Measurements from ENCODE around the gene ZXDC. TPM values are rescaled to one million over a fixed set of nuclear protein-coding genes. Genes with fewer than 3 reads are reported as not detected.

Gene ZXDC
- polyA plus RNA-seq, 1 donor (not counting 4 experiments of a cell fraction or from before 2014, with no cell fraction given), result 10.7 TPM

DNA sequence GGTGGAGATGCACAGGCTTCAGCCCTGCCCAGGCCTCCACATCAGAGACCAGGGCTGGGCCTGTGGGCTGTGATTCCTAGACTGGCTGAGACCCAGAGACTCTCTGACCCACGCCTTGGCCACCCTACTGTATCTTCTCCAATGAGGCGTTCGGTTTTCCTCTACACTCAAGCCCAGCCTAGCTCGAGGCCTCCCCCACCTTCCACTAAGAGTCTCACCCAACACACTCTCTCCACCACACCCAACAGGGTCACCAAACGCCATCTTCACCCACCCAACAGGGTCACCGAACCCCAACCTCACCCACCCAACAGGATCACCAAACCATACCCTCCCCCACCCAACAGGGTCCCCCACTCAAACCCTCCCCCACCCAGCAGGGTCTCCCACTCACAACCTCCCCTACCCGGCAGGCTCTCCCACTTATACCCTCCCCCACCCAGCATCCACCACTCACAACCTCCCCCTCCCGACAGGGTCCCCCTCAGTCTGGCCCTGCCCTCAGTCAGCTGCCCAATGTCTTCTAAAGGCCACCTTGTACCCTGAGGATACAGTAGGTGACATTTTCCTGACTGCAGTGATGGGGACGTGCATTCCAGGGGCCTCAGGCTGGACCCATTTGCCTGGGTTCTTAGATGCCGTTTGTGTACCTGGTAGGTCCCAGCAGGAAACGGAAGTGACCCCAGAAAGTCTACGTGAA is 60.6 kb downstream of the ZXDC start:
- Histone ChIP-seq H3K9me3 (ENCODE audit: control insufficient read depth, low read depth, low read length) (no peaks in the 10 kb centered on the region), H3K9ac (ENCODE audit: control insufficient read depth, extremely low read depth, insufficient read depth, low read length) (no peak overlapping the region), H3K36me3 (ENCODE audit: control insufficient read depth in 2 of 2, extremely low read depth in 1 of 2, insufficient read depth in 2 of 2, low read length in 2 of 2) (no peaks in the 10 kb centered on the region), H3K4me2 (ENCODE audit: control insufficient read depth, extremely low read depth, insufficient read depth, low read depth, low read length) (no peak overlapping the region), H3K79me2 (ENCODE audit: control insufficient read depth, insufficient read depth, low read length) (no peaks in the 10 kb centered on the region), H2AFZ (ENCODE audit: control insufficient read depth, low read length) (no peak overlapping the region), H3K27me3 (ENCODE audit: control insufficient read depth, extremely low read depth, insufficient read depth, low read length) (peaks cover 41% of the 10 kb centered on the region), H3K9me1 (ENCODE audit: control insufficient read depth, extremely low read depth, insufficient read depth, low read length) (no peaks in the 10 kb centered on the region), H4K20me1 (ENCODE audit: control insufficient read depth, extremely low read depth, insufficient read depth, low read length) (no peaks in the 10 kb centered on the region), H3K27ac (ENCODE audit: control insufficient read depth, insufficient read depth, low read length) (no peak overlapping the region), H3K4me1 (ENCODE audit: control insufficient read depth, extremely low read depth, insufficient read depth, low read length) (no peaks in the 10 kb centered on the region), H3K4me3 (ENCODE audit: control insufficient read depth in 2 of 3, extremely low read depth in 1 of 3, insufficient read depth in 2 of 3, low read depth in 1 of 3, low read length in 3 of 3) (no peak overlapping the region)
- FAIRE-seq (no peak), DNase-seq (ENCODE audit: low read depth, low spot score) (no peak)
- no peak for TF ChIP-seq EZH2 (IDR thresholded peaks at IDR 0.05; ENCODE audit: low read length)
- TF ChIP-seq, protein P1, sequence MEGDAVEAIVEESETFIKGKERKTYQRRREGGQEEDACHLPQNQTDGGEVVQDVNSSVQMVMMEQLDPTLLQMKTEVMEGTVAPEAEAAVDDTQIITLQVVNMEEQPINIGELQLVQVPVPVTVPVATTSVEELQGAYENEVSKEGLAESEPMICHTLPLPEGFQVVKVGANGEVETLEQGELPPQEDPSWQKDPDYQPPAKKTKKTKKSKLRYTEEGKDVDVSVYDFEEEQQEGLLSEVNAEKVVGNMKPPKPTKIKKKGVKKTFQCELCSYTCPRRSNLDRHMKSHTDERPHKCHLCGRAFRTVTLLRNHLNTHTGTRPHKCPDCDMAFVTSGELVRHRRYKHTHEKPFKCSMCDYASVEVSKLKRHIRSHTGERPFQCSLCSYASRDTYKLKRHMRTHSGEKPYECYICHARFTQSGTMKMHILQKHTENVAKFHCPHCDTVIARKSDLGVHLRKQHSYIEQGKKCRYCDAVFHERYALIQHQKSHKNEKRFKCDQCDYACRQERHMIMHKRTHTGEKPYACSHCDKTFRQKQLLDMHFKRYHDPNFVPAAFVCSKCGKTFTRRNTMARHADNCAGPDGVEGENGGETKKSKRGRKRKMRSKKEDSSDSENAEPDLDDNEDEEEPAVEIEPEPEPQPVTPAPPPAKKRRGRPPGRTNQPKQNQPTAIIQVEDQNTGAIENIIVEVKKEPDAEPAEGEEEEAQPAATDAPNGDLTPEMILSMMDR (optimal IDR thresholded peaks at IDR 0.05 in 1 of 3, IDR thresholded peaks at IDR 0.05 in 1 of 3, conservative IDR thresholded peaks at IDR 0.05 in 1 of 3; ENCODE audit: extremely low read depth in 1 of 3, insufficient read depth in 2 of 3, low read length in 3 of 3), result no peak
- dilution Hi-C loops (cut with MboI; ENCODE audit: extremely low pct_ligation_motif_present, low sequenced_read_pairs), result no loop called here

DNA sequence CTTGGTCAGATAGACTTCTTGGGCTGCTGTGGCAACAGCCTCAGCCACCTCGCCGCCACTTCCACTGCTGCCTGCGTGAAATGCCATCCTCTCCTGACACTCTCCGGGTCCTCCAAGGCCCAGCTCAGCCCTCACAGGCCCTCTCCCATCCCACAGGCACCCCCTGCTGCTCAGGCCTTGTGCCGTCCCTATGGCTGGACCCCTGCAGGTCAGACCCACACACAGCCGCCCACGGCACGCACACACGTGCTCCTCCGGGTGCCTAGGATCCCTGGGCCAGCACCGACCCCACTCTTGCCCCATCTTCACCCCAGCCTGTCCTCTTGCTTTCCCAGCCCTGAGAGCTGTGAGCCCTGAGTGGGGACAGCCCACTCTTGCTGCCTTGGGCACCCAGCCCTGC is 61.3 kb downstream of the ZXDC start:
- Histone ChIP-seq H4K20me1 (ENCODE audit: control insufficient read depth, extremely low read depth, insufficient read depth, low read length) (no peaks in the 10 kb centered on the region), H3K9ac (ENCODE audit: control insufficient read depth, extremely low read depth, insufficient read depth, low read length) (no peak overlapping the region), H3K36me3 (ENCODE audit: control insufficient read depth in 2 of 2, extremely low read depth in 1 of 2, insufficient read depth in 2 of 2, low read length in 2 of 2) (no peaks in the 10 kb centered on the region), H2AFZ (ENCODE audit: control insufficient read depth, low read length) (no peak overlapping the region), H3K4me1 (ENCODE audit: control insufficient read depth, extremely low read depth, insufficient read depth, low read length) (no peaks in the 10 kb centered on the region), H3K9me3 (ENCODE audit: control insufficient read depth, low read depth, low read length) (no peaks in the 10 kb centered on the region), H3K9me1 (ENCODE audit: control insufficient read depth, extremely low read depth, insufficient read depth, low read length) (no peaks in the 10 kb centered on the region), H3K4me2 (ENCODE audit: control insufficient read depth, extremely low read depth, insufficient read depth, low read depth, low read length) (no peak overlapping the region), H3K79me2 (ENCODE audit: control insufficient read depth, insufficient read depth, low read length) (no peaks in the 10 kb centered on the region), H3K27me3 (ENCODE audit: control insufficient read depth, extremely low read depth, insufficient read depth, low read length) (peaks cover 38% of the 10 kb centered on the region), H3K27ac (ENCODE audit: control insufficient read depth, insufficient read depth, low read length) (no peak overlapping the region), H3K4me3 (ENCODE audit: control insufficient read depth in 2 of 3, extremely low read depth in 1 of 3, insufficient read depth in 2 of 3, low read depth in 1 of 3, low read length in 3 of 3) (no peak overlapping the region)
- TF ChIP-seq, protein P1 (optimal IDR thresholded peaks at IDR 0.05 in 1 of 3, IDR thresholded peaks at IDR 0.05 in 1 of 3, conservative IDR thresholded peaks at IDR 0.05 in 1 of 3; ENCODE audit: extremely low read depth in 1 of 3, insufficient read depth in 2 of 3, low read length in 3 of 3), result no peak
- no peak for TF ChIP-seq EZH2 (IDR thresholded peaks at IDR 0.05; ENCODE audit: low read length)
- DNase-seq (ENCODE audit: low read depth, low spot score), result no peak
- FAIRE-seq, result no peak
- dilution Hi-C loops (cut with MboI; ENCODE audit: extremely low pct_ligation_motif_present, low sequenced_read_pairs), result no loop called here

All from keratinocyte (primary cell).